ENCODE measurements around the gene RPL31. TPM values are rescaled to one million over a fixed set of nuclear protein-coding genes. Genes with fewer than 3 reads are reported as not detected.

The RPL31 gene
- total RNA-seq, 1 donor from 2014 or later, result 2,596 TPM

DNA sequence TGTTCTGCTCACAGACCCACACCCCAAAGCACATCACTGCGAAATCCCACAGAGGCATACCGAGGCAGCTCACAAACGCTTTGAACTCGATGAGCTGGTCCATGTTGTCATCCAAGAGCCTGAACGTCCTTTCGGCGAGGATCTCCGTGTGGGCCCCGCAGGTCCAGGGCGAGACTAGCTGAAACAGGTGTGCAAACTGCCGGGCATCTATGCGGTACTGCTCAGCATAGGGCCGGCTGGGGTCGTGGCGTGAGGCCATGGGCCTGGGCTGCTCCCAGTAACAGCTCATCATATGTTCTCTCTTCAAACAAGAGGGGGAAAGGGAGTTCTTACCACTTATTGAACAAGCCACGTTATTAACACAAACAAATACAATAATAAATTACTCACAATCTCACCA is 20.1 kb downstream of the RPL31 start:
- H3K79me2 ChIP-seq (ENCODE audit: low read depth), result no peaks in the 10 kb centered on the region
- H3F3A ChIP-seq (ENCODE audit: low read depth), result peaks cover 12% of the 10 kb centered on the region
- Mint-ChIP-seq H3K36me3 (peaks cover 40% of the 10 kb centered on the region), H3K4me1 (peaks cover 8% of the 10 kb centered on the region), H3K27ac (no peak overlapping the region), H3K4me3 (no peak overlapping the region), H3K9me3 (no peaks in the 10 kb centered on the region), H3K27me3 (ENCODE audit: insufficient read depth, low read depth) (peaks cover 2% of the 10 kb centered on the region)
- H3K4me2 ChIP-seq, result no peak overlapping the region
- H3K9me3 ChIP-seq (ENCODE audit: low read depth), result no peaks in the 10 kb centered on the region
- H3K4me3 ChIP-seq, result no peak overlapping the region
- H2AFZ ChIP-seq (replicated peaks), result no peak overlapping the region
- H3K27me3 ChIP-seq, result no peaks in the 10 kb centered on the region
- no peaks in the 10 kb centered on the region for H4K20me1 ChIP-seq (ENCODE audit: low read depth)
- peaks cover 17% of the 10 kb centered on the region for H3K4me1 ChIP-seq
- no peak overlapping the region for H3K27ac ChIP-seq
- no peaks in the 10 kb centered on the region for H3K36me3 ChIP-seq
- H3K9ac ChIP-seq, result no peak overlapping the region
- DNase-seq (ENCODE audit: low spot score), result no peak
- TF ChIP-seq EZH2phosphoT487 (IDR thresholded peaks at IDR 0.05) (no peak), EZH2 (IDR thresholded peaks at IDR 0.05) (no peak)
- TF ChIP-seq, protein P1, sequence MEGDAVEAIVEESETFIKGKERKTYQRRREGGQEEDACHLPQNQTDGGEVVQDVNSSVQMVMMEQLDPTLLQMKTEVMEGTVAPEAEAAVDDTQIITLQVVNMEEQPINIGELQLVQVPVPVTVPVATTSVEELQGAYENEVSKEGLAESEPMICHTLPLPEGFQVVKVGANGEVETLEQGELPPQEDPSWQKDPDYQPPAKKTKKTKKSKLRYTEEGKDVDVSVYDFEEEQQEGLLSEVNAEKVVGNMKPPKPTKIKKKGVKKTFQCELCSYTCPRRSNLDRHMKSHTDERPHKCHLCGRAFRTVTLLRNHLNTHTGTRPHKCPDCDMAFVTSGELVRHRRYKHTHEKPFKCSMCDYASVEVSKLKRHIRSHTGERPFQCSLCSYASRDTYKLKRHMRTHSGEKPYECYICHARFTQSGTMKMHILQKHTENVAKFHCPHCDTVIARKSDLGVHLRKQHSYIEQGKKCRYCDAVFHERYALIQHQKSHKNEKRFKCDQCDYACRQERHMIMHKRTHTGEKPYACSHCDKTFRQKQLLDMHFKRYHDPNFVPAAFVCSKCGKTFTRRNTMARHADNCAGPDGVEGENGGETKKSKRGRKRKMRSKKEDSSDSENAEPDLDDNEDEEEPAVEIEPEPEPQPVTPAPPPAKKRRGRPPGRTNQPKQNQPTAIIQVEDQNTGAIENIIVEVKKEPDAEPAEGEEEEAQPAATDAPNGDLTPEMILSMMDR (IDR thresholded peaks at IDR 0.05), result no peak

GRCh38 chr2:101023327-101024107 is 21.4 kb downstream of the RPL31 start:
- no peak overlapping the region for H3K9ac ChIP-seq
- no peak for TF ChIP-seq EZH2phosphoT487 (IDR thresholded peaks at IDR 0.05)
- peaks cover 12% of the 10 kb centered on the region for H3F3A ChIP-seq (ENCODE audit: low read depth)
- H3K9me3 ChIP-seq (ENCODE audit: low read depth), result no peaks in the 10 kb centered on the region
- H3K27ac ChIP-seq, result no peak overlapping the region
- H3K79me2 ChIP-seq (ENCODE audit: low read depth), result no peaks in the 10 kb centered on the region
- Mint-ChIP-seq H3K4me1 (peaks cover 8% of the 10 kb centered on the region), H3K9me3 (no peaks in the 10 kb centered on the region), H3K27ac (no peak overlapping the region), H3K36me3 (peaks cover 36% of the 10 kb centered on the region), H3K27me3 (ENCODE audit: insufficient read depth, low read depth) (peaks cover 2% of the 10 kb centered on the region), H3K4me3 (no peak overlapping the region)
- H3K4me2 ChIP-seq, result no peak overlapping the region
- no peaks in the 10 kb centered on the region for H3K27me3 ChIP-seq
- no peaks in the 10 kb centered on the region for H3K36me3 ChIP-seq
- H2AFZ ChIP-seq (replicated peaks), result no peak overlapping the region
- H4K20me1 ChIP-seq (ENCODE audit: low read depth), result no peaks in the 10 kb centered on the region
- H3K4me3 ChIP-seq, result no peak overlapping the region
- DNase-seq (ENCODE audit: low spot score), result no peak
- H3K4me1 ChIP-seq, result peaks cover 17% of the 10 kb centered on the region

GRCh38 chr2:101025561-101025960 is 23.5 kb downstream of the RPL31 start:
- H3K4me1 Mint-ChIP-seq, result peaks cover 8% of the 10 kb centered on the region
- peaks cover 2% of the 10 kb centered on the region for H3K9me3 Mint-ChIP-seq

More at GRCh38 chr2:101025561-101025960, 23.5 kb downstream of the RPL31 start:
- Histone ChIP-seq H3K4me1 (peaks cover 17% of the 10 kb centered on the region), H3K9me3 (ENCODE audit: low read depth) (no peaks in the 10 kb centered on the region), H3K4me3 (no peak overlapping the region), H3F3A (ENCODE audit: low read depth) (peaks cover 12% of the 10 kb centered on the region), H3K9ac (no peak overlapping the region), H2AFZ (replicated peaks) (no peak overlapping the region), H4K20me1 (ENCODE audit: low read depth) (no peaks in the 10 kb centered on the region), H3K27me3 (no peaks in the 10 kb centered on the region), H3K4me2 (no peak overlapping the region), H3K79me2 (ENCODE audit: low read depth) (no peaks in the 10 kb centered on the region), H3K27ac (no peak overlapping the region), H3K36me3 (no peaks in the 10 kb centered on the region)
- H3K27me3 Mint-ChIP-seq (ENCODE audit: insufficient read depth, low read depth), result peaks cover 2% of the 10 kb centered on the region
- peak overlapping the region; percentile 53 for H3K27ac Mint-ChIP-seq
- peaks cover 27% of the 10 kb centered on the region for H3K36me3 Mint-ChIP-seq
- no peak for DNase-seq (ENCODE audit: low spot score)
- H3K4me3 Mint-ChIP-seq, result no peak overlapping the region
- TF ChIP-seq, protein P1 (IDR thresholded peaks at IDR 0.05), result no peak
- TF ChIP-seq EZH2phosphoT487 (IDR thresholded peaks at IDR 0.05) (no peak), EZH2 (IDR thresholded peaks at IDR 0.05) (no peak)

Measured in neural progenitor cell (in vitro differentiated cells).